ENCODE measurements around the gene B3GALT4.
A peak's percentile ranks its signal among the peaks of the same experiment; 100 is the strongest.
"Not testable (repeated sequence)": the region's sequence is repeated elsewhere in the genome, so short reads cannot be mapped to it uniquely, and the experiment has no call there.

Gene B3GALT4

GRCh38 chr6:33272275-33273128 is 4.4 kb upstream of the B3GALT4 start:
- no peak for DNase-seq

GRCh38 chr6:33273129-33273923 is 3.6 kb upstream of the B3GALT4 start:
- no peak for DNase-seq

- DNase-seq, result no peak
These were observed 2.7 kb upstream of the B3GALT4 start for GRCh38 chr6:33273924-33274902.

GRCh38 chr6:33275795-33276580 is 935 bp upstream of the B3GALT4 start:
- DNase-seq, result not testable (repeated sequence)

- DNase-seq, result no peak
These were observed 401 bp upstream of the B3GALT4 start for GRCh38 chr6:33276581-33276863.

GRCh38 chr6:33277663-33278391 is 904 bp downstream of the B3GALT4 start:
- DNase-seq, result peak in 1 of 2 experiments; percentile 12

GRCh38 chr6:33278392-33278741 is 1.4 kb downstream of the B3GALT4 start:
- no peak for DNase-seq

GRCh38 chr6:33278810-33279209 is 1.9 kb downstream of the B3GALT4 start:
- DNase-seq, result no peak

- no peak for DNase-seq
These were observed 2.4 kb downstream of the B3GALT4 start for GRCh38 chr6:33279257-33279695.

GRCh38 chr6:33279971-33280511 is 3.1 kb downstream of the B3GALT4 start:
- DNase-seq, result peak; percentile 42 to 55

- DNase-seq, result no peak
These were observed 3.6 kb downstream of the B3GALT4 start for GRCh38 chr6:33280539-33280938.

GRCh38 chr6:33285214-33285613 is 8.3 kb downstream of the B3GALT4 start:
- DNase-seq, result not testable (repeated sequence)

GRCh38 chr6:33286946-33287914 is 10.3 kb downstream of the B3GALT4 start:
- DNase-seq, result no peak

- DNase-seq, result no peak
These were observed 11.4 kb downstream of the B3GALT4 start for GRCh38 chr6:33288141-33288920.

- peak; percentile 85 to 96 for DNase-seq
These were observed 12.2 kb downstream of the B3GALT4 start, which contains the start of the genes PFDN6 and WDR46 for GRCh38 chr6:33288921-33289783. Gene PFDN6 (plus strand): TSS chr6:33289601. CDS start chr6:33289857, 256 bp downstream. Gene WDR46 (minus strand): TSS chr6:33289239. CDS start chr6:33289170, 69 bp downstream.

- DNase-seq, result no peak
These were observed 12.9 kb downstream of the B3GALT4 start for GRCh38 chr6:33289784-33290315.

GRCh38 chr6:33290459-33290858 is 13.5 kb downstream of the B3GALT4 start:
- no peak for DNase-seq

Measured in SW 1271 (cell line).